Common myeloid progenitor, CD34-positive (primary cell): ENCODE measurements around the gene AGPAT1.

Experiments used
- CTCF ChIA-PET: fragments of 350-600 bp; sonication (Branson Sonifier 250); formaldehyde crosslinking; loops from one replicate; lab custom pipeline; 2021; ENCODE audit warnings: antibody characterized with exemption; lab: Charles Lee
- POLR2A ChIA-PET: fragments of 350-600 bp; sonication (Branson Sonifier 250); formaldehyde crosslinking; loops from one replicate; lab custom pipeline; 2021; ENCODE audit warnings: antibody characterized with exemption; lab: Charles Lee
- DNase-seq, 3 donors: peaks; one replicate each; pipeline versions ENCODE4 v3.0.0 to v3.0.0-alpha.2; 2013
- H3K27ac ChIP-seq, 2 experiments: 1 replicate in 1 of 2; 2 replicates in 1 of 2; pipeline ENCODE4 v1.7.0; 2013; ENCODE audit warnings: inconsistent platforms in 2 of 2, low read length in 2 of 2, mild to moderate bottlenecking in 2 of 2, low read depth in 1 of 2, moderate library complexity in 1 of 2; ENCODE audit not compliant: severe bottlenecking in 2 of 2, insufficient read depth in 1 of 2, poor library complexity in 1 of 2
- H3K27me3 ChIP-seq, 5 experiments: replicated peaks in 2 of 5; 1 replicate in 3 of 5; 2 replicates in 2 of 5; pipeline versions ENCODE4 v1.6.1 to v1.7.0; 2013; ENCODE audit warnings: low read length in 4 of 5, mild to moderate bottlenecking in 2 of 5, moderate library complexity in 2 of 5, inconsistent platforms in 1 of 5; ENCODE audit not compliant: insufficient read depth in 5 of 5, control insufficient read depth in 4 of 5
- H3K36me3 ChIP-seq, 4 experiments: 1 replicate in 2 of 4; 2 replicates in 2 of 4; pipeline versions ENCODE4 v1.6.1 to v1.7.0; 2013; ENCODE audit warnings: low read length in 3 of 4, control low read depth in 1 of 4, mild to moderate bottlenecking in 1 of 4; ENCODE audit not compliant: control insufficient read depth in 4 of 4, insufficient read depth in 4 of 4
- H3K4me1 ChIP-seq, 4 experiments: 1 replicate in 3 of 4; 2 replicates in 1 of 4; pipeline versions ENCODE4 v1.6.1 to v1.7.1; 2013; ENCODE audit warnings: low read length in 3 of 4, mild to moderate bottlenecking in 3 of 4, control low read depth in 1 of 4, inconsistent platforms in 1 of 4, moderate library complexity in 1 of 4; ENCODE audit not compliant: control insufficient read depth in 4 of 4, insufficient read depth in 4 of 4; ENCODE audit errors: control extremely low read depth in 1 of 4
- H3K4me3 ChIP-seq, 7 experiments: 1 replicate in 4 of 7; 2 replicates in 3 of 7; pipeline versions ENCODE4 v1.5.1 to v1.7.0; 2013; ENCODE audit warnings: mild to moderate bottlenecking in 7 of 7, low read length in 6 of 7, moderate library complexity in 6 of 7, inconsistent platforms in 2 of 7, low read depth in 2 of 7, control low read depth in 1 of 7; ENCODE audit not compliant: insufficient read depth in 4 of 7, control insufficient read depth in 1 of 7; ENCODE audit errors: extremely low read depth in 1 of 7
- H3K9me3 ChIP-seq, 5 experiments: 1 replicate in 4 of 5; 2 replicates in 1 of 5; pipeline versions ENCODE4 v1.6.1 to v1.7.1; 2013; ENCODE audit warnings: low read length in 4 of 5, mild to moderate bottlenecking in 2 of 5, inconsistent platforms in 1 of 5, low read depth in 1 of 5, moderate library complexity in 1 of 5; ENCODE audit not compliant: control insufficient read depth in 4 of 5, insufficient read depth in 2 of 5; ENCODE audit errors: control extremely low read depth in 1 of 5
- WGBS: methylation state at CpG from one replicate; pipeline ENCODE4 v1.1.5; 2013; ENCODE audit not compliant: insufficient coverage; 5-methylcytosine and 5-hydroxymethylcytosine counted together

The AGPAT1 gene

DNA sequence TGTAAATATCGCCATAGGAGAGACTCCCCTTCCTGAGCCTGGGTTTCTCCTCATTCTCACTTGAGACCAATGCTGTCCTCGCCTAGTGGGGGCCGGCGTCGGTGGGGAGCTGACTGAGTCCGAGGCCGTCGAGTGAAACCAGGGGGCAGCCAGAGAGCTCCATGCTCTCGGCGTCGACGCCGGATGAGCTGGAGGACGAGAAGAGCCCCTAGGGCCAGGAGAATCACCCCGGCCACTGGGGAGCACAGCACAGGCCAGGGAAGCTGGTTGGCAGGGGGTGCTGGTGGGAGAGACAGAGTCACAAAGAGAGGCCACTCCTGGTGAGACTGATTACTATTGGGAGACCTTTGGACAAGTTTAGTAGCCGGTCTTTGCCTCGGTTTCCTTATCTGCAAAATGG is 23.0 kb upstream of the AGPAT1 start:
- Histone ChIP-seq H3K9me3 (no peaks in the 10 kb centered on the region), H3K27ac (no peak overlapping the region), H3K27me3 (no peaks in the 10 kb centered on the region), H3K36me3 (no peaks in the 10 kb centered on the region), H3K4me1 (peaks cover 9 to 32% (median 29%) of the 10 kb centered on the region in 4 experiments), H3K4me3 (no peak overlapping the region)
- DNase-seq = no peak
- CTCF ChIA-PET = interaction anchor here (1.3 kb wide), 1 partner anchor 45 kb away, joined by 4 read pairs; no protein-coding TSS in a partner anchor
- 95% methylated on average over 17 of the region's 17 CpGs for WGBS
- POLR2A ChIA-PET = no interaction called here

DNA sequence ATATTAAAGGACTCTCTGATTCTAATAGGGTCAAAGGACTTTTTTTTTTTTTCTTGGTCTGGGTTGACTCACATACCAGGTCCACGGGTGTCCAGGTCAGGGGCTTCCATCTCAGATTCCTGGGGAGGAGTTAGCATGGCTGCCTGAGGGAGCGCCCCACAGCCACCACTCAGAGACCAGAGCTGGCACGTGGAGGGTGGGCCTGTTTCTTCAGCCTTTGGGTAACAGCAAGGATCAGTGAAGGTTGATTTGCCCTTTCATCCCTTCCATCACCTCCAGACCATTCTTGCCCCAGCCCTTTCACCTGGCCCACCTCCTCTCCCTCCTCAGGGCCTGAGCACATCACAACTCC is 22.4 kb upstream of the AGPAT1 start:
- H3K4me1 ChIP-seq = peaks cover 15 to 38% (median 35%) of the 10 kb centered on the region in 4 experiments
- ChIA-PET POLR2A (no interaction called here), CTCF (interaction anchor here (1.3 kb wide), 1 partner anchor 45 kb away, joined by 4 read pairs; no protein-coding TSS in a partner anchor)

DNA sequence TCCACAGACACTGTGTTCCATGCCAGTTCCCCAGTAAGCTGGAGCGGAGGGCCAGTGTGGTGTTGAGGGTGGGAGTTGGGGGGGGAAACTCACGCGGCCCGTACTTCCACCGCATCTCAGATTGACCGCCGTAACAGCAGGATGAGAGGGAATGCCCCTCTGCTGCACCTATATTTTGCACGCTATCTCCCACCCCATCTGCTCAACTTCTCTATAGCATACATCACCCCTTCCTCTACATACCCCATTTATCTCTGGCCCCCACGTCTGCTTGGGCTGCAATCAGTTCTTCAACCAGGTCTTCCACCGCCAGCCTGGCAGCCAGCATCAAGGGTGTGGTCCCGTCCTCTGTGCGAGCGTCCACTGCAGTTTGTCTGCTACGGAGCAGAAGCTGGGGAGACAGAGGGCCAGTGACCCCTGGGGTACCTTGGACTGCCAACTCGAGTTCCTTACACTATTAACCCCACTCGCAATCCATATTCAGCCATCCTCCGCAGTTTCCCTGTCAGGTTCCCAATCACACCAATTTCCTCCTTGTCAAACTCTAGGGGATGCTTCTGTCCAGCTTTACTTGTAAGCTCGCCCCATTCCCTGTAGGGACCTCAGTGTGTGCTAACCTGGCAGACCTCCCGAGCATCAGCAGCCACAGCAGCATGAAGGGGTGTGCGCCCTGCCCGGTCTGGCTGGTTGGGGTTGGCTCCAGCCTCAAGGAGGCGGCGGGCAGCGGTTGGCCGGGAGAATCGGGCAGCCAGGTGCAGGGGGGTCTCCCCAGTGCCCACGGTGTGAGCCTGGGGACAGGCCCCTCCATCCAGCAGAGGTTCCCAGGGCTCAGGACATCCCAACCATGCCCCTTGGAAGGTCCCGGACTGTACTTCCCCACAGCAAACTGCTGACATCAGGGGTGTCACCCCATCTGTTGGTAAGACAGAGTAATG is 21.1 kb upstream of the AGPAT1 start:
- no peaks in the 10 kb centered on the region for H3K27me3 ChIP-seq
- H3K4me3 ChIP-seq = peak overlapping the region; percentile 84 to 98 (median 95)
- H3K27ac ChIP-seq = peak overlapping the region; percentile 98 to 99
- no peaks in the 10 kb centered on the region for H3K9me3 ChIP-seq
- POLR2A ChIA-PET = interaction anchor here (0.6 to 0.7 kb wide), 2 partner anchors 17 to 225 kb away, joined by 3 to 4 read pairs; no protein-coding TSS in a partner anchor
- peaks cover 16 to 51% (median 47%) of the 10 kb centered on the region in 4 experiments for H3K4me1 ChIP-seq
- DNase-seq = peak in 2 of 3 donors; percentile 87 to 92
- H3K36me3 ChIP-seq = no peaks in the 10 kb centered on the region
- 51% methylated on average over 19 of the region's 28 CpGs for WGBS
- CTCF ChIA-PET = interaction anchor here (0.7 to 2.9 kb wide), 5 partner anchors 10 to 261 kb away, joined by 3 to 10 read pairs (median 4); partner anchors contain the start of gene NOTCH4

More for the DNA sequence above, 22.4 kb upstream of the AGPAT1 start:
- no peaks in the 10 kb centered on the region for H3K36me3 ChIP-seq
- no peaks in the 10 kb centered on the region for H3K9me3 ChIP-seq
- WGBS = 100% methylated on average over 2 of the region's 3 CpGs
- H3K27ac ChIP-seq = no peak overlapping the region
- no peak overlapping the region for H3K4me3 ChIP-seq
- no peaks in the 10 kb centered on the region for H3K27me3 ChIP-seq
- DNase-seq = no peak

DNA sequence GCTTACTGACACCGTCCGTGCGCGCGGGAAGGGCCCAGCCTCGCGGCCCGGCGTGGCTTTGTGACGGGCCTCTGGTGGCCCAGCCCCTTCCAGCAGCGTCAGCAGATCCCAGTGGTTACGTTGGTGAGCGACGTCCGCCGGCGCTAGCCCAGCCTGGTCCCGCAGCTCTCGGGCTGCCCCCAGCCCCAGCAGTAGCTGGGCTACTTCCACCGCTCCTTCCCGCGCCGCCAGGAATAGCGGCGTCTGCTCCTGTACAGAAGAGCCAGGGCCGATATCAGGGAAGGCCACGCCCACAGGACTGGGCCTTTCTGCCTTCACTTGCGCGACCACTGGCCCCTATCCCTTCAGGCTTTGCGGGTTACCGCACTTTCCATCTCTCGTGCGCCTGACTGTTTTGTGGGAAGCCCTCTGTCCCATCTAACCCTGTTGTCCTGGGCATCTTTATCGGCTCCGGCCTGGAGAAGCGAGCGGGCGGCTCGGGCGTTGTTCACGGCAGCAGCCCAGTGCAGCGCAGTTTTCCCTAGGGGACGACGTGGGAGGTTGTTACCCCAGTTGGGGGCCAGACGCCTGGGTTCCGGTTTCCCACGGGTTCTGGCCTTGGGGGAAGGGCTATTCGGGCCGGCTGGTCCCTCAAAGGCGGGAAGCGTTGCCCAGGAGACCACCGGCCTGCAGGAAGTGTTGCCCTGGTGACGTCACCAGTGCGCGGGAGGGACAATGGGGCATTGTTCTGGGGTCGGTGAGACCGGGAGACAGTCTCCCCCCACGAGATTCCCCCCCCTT is 20.2 kb upstream of the AGPAT1 start:
- Histone ChIP-seq H3K9me3 (no peaks in the 10 kb centered on the region), H3K27ac (peak overlapping the region; percentile 98 to 99), H3K27me3 (no peaks in the 10 kb centered on the region), H3K4me3 (peak overlapping the region; percentile 84 to 98 (median 95)), H3K4me1 (peaks cover 16 to 59% (median 55%) of the 10 kb centered on the region in 4 experiments), H3K36me3 (no peaks in the 10 kb centered on the region)
- CTCF ChIA-PET = interaction anchor here (0.7 to 2.9 kb wide), 18 partner anchors 11 to 262 kb away, joined by 3 to 13 read pairs (median 3); partner anchors contain the start of genes FKBPL and NOTCH4
- POLR2A ChIA-PET = interaction anchor here (0.5 to 1.6 kb wide), 6 partner anchors 15 to 493 kb away, joined by 3 to 6 read pairs (median 4); partner anchors contain the start of genes AGPAT1 and ATF6B
- peak; percentile 60 to 83 (median 78) for DNase-seq
- 0% methylated on average over 48 of the region's 58 CpGs for WGBS

DNA sequence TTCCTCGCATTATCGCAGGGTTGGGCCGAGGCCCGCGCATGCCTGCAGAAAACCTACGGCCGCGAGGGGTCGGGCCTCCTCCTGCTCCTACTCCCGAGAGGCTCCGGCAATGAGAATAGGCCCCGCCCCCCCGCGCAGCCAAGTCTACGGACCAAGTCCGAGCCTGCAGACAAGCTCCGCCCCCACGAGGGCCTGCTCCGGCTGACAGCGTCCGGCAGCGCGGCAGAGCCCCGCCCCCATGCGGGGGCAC is 19.7 kb upstream of the AGPAT1 start:
- H3K27ac ChIP-seq = peak overlapping the region; percentile 98 to 99

DNA sequence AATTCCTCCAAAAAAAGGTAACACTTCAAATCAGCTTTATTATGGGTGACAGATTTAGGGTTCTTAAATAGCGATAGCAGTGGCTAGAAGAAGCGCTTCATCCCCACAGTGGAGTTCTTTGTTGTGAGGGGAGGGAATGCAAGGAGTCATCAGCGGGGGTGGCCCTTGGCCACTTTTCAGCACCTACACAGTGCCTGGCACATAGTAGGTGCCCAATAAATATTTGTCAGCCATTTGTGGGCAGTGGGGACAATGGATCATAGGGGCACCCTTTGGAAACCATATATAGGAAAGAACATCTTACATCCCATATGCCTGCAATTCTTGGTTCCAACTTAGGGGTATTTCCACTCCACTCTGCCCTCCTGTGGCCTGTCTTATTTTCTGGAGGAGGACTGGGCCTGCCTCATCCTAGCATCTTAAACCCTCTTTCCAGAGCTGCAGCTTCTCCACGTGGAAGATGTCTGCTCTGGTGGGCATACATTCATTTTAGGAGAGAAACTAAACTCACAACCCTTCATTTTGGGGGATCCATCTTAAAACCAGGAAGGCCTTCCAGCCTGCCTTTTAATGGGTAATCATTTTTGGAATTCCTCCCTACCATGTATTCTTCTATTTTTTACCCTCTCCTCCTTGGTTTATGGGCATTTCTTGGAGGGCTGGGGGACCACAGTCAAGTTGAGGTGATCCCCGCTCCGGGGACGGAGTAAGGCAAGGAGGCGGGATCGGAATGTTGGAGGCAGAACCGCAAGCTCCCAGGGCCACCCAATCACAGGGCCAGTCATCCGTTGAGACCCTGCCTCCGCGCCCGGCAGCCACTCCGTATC is 19.2 kb upstream of the AGPAT1 start:
- 0% methylated on average over 12 of the region's 15 CpGs for WGBS
- CTCF ChIA-PET = interaction anchor here (0.7 to 2.9 kb wide), 15 partner anchors 12 to 78 kb away, joined by 3 to 13 read pairs (median 4); partner anchors contain the start of gene FKBPL
- peak overlapping the region; percentile 58 to 79 for H3K27ac ChIP-seq
- no peaks in the 10 kb centered on the region for H3K36me3 ChIP-seq
- no peaks in the 10 kb centered on the region for H3K27me3 ChIP-seq
- H3K4me3 ChIP-seq = peak overlapping the region in 6 of 7 experiments; percentile 66 to 96 (median 78)
- no peaks in the 10 kb centered on the region for H3K9me3 ChIP-seq
- POLR2A ChIA-PET = interaction anchor here (1.1 to 1.6 kb wide), 3 partner anchors 14 to 67 kb away, joined by 3 to 6 read pairs (median 6); partner anchors contain the start of genes AGPAT1 and ATF6B
- H3K4me1 ChIP-seq = peaks cover 16 to 69% (median 64%) of the 10 kb centered on the region in 4 experiments
- peak; percentile 78 to 85 (median 84) for DNase-seq

More for the DNA sequence above, 19.7 kb upstream of the AGPAT1 start:
- Histone ChIP-seq H3K4me1 (peaks cover 16 to 64% (median 61%) of the 10 kb centered on the region in 4 experiments), H3K36me3 (no peaks in the 10 kb centered on the region), H3K27me3 (no peaks in the 10 kb centered on the region), H3K4me3 (peak overlapping the region in 6 of 7 experiments; percentile 84 to 98 (median 96)), H3K9me3 (no peaks in the 10 kb centered on the region)
- ChIA-PET POLR2A (interaction anchor here (0.5 to 1.6 kb wide), 4 partner anchors 14 to 494 kb away, joined by 3 to 6 read pairs (median 4); partner anchors contain the start of genes AGPAT1 and ATF6B), CTCF (interaction anchor here (0.7 to 2.9 kb wide), 15 partner anchors 13 to 79 kb away, joined by 3 to 13 read pairs (median 3); partner anchors contain the start of gene FKBPL)
- DNase-seq = peak; percentile 100
- WGBS = 0% methylated on average over 25 of the region's 25 CpGs
